CD4-positive, alpha-beta T cell treated with Interleukin-17A for 4 hours (primary cell): ENCODE results near the gene ANO6.
"Not testable (repeated sequence)": the region's sequence is repeated elsewhere in the genome, so short reads cannot be mapped to it uniquely, and the experiment has no call there.

ENCODE experiments used
- DNase-seq: peaks from one replicate; pipeline ENCODE4 v3.0.0-alpha.2; 2020; ENCODE audit warnings: mixed read lengths

Gene ANO6

DNA sequence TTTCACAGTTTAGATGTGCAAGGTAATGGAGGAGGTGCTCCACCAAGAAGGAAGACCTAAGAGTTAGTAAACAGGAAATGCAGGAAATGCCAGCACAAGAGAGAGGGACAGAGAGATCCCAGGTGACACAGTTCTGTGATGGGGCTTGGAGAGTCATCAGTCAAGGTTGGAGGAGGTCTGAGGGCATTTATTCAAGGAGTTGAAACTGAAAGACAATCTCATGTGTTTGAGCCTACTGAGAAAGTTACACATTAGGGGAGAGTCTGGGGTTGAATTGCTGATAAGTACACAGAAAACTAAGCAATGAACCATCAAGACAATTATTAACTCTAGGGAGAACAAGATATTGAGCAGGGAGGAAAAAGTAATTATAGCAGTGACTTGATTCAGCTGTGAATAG is 138.5 kb downstream of the ANO6 start:
- DNase-seq, result no peak

GRCh38 chr12:45355730-45356129 is 139.8 kb downstream of the ANO6 start:
- DNase-seq, result no peak

- DNase-seq, result no peak
These were observed 141.1 kb downstream of the ANO6 start for GRCh38 chr12:45356822-45357538.

DNA sequence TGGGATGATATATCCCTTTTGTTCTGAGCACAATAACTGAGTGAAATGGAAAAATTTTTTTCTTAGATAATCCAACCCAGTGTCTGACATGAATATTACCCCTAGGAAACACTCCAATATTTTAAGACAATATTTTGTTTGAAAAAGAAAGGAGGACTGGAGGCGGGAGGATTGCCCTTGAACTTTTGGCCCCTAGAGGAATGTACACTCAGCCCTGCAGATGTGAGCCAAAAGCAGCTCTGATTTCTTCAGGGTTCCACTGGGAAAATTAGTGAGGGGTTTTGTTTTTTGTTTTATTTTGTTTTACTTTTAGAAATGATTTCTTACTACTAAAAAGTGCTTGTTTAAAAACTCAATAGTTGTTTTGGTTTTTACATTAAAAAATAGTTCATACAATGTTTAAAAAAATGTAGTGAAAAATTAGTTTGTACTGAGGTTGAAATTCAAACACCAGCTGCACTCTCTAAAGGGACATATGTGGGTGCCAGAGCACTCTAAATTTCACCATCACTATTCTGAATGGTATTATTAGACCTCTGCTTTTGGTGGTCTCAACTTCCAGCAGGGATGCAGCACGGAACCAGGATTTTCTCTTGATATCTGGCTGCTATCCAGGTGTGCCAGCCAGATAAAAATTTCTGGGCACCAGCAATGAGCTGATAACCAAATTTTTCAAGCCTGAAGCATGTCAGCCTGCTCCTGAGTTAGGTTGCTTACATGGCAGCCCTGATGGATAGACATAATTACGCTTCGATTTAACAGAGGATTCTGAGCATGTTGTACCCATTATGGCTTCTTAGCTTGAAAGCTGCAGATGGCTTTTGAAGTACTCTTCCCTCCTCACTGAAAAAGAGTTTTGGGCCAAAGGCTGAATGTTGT is 141.9 kb downstream of the ANO6 start:
- no peak for DNase-seq

DNA sequence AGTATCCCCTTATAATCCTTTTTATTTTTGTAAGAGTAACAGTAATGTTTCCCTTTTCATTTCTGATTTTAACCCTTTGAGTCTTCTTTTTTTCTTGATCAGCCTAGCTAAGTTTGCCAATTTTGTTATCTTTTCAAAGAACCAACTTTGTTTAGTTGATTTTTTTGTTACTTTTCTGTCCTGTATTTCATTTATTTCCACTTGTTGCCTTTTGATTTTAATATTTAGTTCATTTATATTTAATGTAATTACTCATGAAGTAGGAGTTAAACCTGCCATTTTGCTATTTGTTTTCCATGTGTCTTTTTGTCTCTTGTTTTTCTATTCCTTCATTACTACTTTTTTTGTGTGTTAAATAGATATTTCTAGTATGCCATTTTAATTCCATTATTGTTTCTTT is 146.4 kb downstream of the ANO6 start:
- DNase-seq, result no peak

DNA sequence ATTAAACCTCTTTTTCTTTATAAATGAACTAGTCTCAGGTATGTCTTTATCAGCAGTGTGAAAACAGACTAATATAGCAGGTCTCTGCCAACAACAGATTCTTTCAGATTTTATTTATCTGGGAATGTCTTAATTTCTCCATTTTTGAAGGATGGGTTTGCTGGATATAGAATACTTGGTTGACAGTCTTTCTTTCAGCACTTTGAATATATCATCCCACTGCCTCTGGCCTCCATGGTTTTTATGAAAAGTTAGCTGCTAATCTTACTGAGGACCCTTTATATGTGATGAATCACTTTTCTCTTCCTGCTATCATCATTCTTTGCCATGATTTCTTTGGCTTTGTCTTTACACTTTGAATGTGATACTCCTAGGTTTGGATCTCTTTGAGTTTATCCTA is 148.0 kb downstream of the ANO6 start:
- DNase-seq, result no peak

GRCh38 chr12:45368841-45369489 is 153.1 kb downstream of the ANO6 start:
- DNase-seq, result no peak

DNA sequence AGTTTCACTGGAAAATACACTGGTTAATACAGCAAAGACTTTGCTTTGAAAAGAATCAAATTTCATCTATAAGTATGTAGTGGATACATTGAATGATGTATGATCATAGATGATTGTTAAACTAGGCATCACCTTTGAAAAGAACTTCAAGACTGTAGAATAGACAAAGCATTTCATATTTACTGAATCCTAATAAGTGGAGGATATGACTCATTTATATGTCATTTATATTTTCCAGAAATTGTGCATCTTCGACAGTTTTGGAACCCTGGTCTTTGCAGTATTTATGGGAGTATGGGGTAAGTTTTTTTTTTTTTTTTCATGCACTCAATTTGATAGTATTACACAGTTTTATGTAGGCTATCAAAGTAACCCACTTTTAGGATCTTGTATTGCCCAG is 161.9 kb downstream of the ANO6 start:
- no peak for DNase-seq

DNA sequence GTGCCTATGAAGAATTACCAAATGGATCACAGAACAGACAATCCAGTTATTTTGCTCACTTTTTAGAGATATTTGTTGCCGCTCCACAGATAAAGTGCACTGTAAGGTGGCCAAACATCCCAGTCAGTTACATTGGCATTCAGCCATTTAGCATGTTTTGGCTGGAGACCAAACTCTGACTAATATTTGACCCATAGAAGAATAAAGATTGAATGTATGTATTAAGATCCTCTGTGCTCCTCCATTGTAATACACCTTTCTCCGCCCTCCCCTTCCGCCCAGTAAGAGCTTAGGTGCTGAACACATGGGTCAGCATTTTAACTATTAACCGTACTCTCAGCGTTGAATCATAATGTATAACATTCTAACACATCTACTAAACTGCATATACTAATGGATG is 163.4 kb downstream of the ANO6 start:
- DNase-seq, result no peak

- no peak for DNase-seq
These were observed 165.5 kb downstream of the ANO6 start for GRCh38 chr12:45381351-45381750.

DNA sequence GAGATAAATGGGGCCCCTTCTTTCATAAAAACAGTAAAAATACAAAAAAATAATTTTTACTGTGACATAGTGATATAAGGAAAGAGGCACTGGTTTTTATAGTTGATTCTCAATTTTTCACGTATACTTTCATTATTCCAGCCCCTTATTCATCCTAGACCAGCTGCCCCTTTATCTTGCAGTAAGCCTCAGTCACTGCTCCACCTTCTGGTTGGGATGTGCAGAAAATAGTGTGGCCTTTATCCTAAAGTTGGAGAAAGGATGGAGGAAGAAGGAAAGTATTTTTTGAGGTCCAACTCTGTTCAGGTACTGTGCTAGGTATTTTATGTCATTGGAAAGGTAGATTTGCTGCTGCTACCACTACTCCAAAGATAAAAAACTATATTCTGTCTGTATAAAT is 172.7 kb downstream of the ANO6 start:
- peak; percentile 12 for DNase-seq

- DNase-seq, result no peak
These were observed 173.5 kb downstream of the ANO6 start for GRCh38 chr12:45389426-45389825.

DNA sequence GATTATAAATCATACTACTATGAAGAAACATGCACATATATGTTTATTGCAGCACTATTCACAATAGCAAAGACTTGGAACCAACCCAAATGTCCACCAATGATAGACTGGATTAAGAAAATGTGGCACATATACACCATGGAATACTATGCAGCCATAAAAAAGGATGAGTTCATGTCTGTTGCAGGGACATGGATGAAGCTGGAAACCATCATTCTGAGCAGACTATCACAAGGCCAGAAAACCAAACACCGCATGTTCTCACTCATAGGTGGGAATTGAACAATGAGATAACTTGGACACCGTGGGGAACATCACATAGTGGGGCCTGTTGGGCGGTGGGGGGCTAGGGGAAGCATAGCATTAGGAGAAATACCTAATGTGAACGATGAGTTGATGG is 181.6 kb downstream of the ANO6 start:
- DNase-seq, result not testable (repeated sequence)

DNA sequence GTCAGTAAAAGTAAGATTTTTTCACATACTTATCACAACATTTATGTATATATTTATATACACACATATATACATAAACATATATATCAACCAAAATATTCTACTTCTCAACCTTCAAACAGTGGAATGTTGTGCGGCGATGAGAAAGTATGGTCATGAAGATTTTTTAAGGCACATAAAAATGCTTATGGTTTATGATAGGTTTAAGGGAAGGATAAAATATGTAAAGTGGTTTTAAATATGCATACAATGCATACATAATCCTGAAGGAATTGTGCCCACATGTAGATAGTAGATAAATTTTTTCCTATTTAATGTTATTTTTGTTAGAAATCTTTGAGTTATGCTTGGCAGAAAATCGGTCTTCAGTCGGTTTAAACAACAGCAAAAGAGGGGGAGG is 182.7 kb downstream of the ANO6 start:
- no peak for DNase-seq

GRCh38 chr12:45400991-45401390 is 185.1 kb downstream of the ANO6 start:
- DNase-seq, result no peak

GRCh38 chr12:45402288-45402687 is 186.4 kb downstream of the ANO6 start:
- no peak for DNase-seq

- no peak for DNase-seq
These were observed 191.3 kb downstream of the ANO6 start for GRCh38 chr12:45406988-45407850.

- DNase-seq, result no peak
These were observed 192.3 kb downstream of the ANO6 start for GRCh38 chr12:45407981-45408728.

GRCh38 chr12:45408729-45409114 is 192.8 kb downstream of the ANO6 start:
- no peak for DNase-seq

- DNase-seq, result no peak
These were observed 194.1 kb downstream of the ANO6 start for GRCh38 chr12:45409966-45410365.

GRCh38 chr12:45411626-45412025 is 195.7 kb downstream of the ANO6 start:
- no peak for DNase-seq

- DNase-seq, result no peak
These were observed 199.5 kb downstream of the ANO6 start for GRCh38 chr12:45415393-45415817.
